Neutrophil (primary cell): ENCODE data around the gene MCRIP1.

Source experiments
- H3K27ac ChIP-seq: fragments of 200-600 bp; sonication (generic); 2 replicates; pipeline ENCODE4 v1.5.1; 2016; ENCODE audit warnings: mild to moderate bottlenecking, moderate library complexity
- H3K27me3 ChIP-seq: fragments of 200-600 bp; sonication (generic); 2 replicates; pipeline ENCODE4 v1.6.0; 2016; ENCODE audit warnings: mild to moderate bottlenecking
- H3K36me3 ChIP-seq: fragments of 200-600 bp; sonication (generic); 2 replicates; pipeline ENCODE4 v1.5.1; 2017
- H3K4me1 ChIP-seq, 2 experiments: fragments of 200-600 bp in 1 of 2; sonication (generic) in 1 of 2; 1 replicate in 1 of 2; 2 replicates in 1 of 2; pipeline versions ENCODE4 v1.5.1 to v1.6.1; 2013 to 2016; ENCODE audit warnings: low read depth in 1 of 2, low read length in 1 of 2, mild to moderate bottlenecking in 1 of 2, moderate library complexity in 1 of 2; ENCODE audit not compliant: control insufficient read depth in 1 of 2, insufficient read depth in 1 of 2
- H3K4me3 ChIP-seq, 2 experiments: fragments of 200-600 bp in 1 of 2; sonication (generic) in 1 of 2; 1 replicate in 1 of 2; 2 replicates in 1 of 2; pipeline ENCODE4 v1.5.1; 2013 to 2016; ENCODE audit warnings: low read depth in 1 of 2, low read length in 1 of 2, mild to moderate bottlenecking in 1 of 2, moderate library complexity in 1 of 2
- H3K9me3 ChIP-seq: fragments of 200-600 bp; sonication (generic); 2 replicates; pipeline ENCODE4 v1.5.1; 2016
- CTCF ChIP-seq: fragments of 200-600 bp; sonication (generic); IDR thresholded peaks from 2 replicates; pipeline ENCODE4 v1.5.1; 2016; ENCODE audit warnings: antibody characterized with exemption

MCRIP1 gene

GRCh38 chr17:81832608-81833159 lies 407 bp downstream of the MCRIP1 start:
- Histone ChIP-seq H3K27ac (peak overlapping the region; percentile 95), H3K9me3 (no peaks in the 10 kb centered on the region), H3K27me3 (no peaks in the 10 kb centered on the region), H3K36me3 (no peaks in the 10 kb centered on the region), H3K4me1 (peaks cover 44 to 49% of the 10 kb centered on the region in 2 experiments), H3K4me3 (peak overlapping the region; percentile 73 to 78)
- TF ChIP-seq CTCF = no peak

- peak overlapping the region; percentile 73 to 78 for H3K4me3 ChIP-seq
- no peaks in the 10 kb centered on the region for H3K27me3 ChIP-seq
- no peak for TF ChIP-seq CTCF
- peak overlapping the region; percentile 95 for H3K27ac ChIP-seq
- H3K9me3 ChIP-seq = no peaks in the 10 kb centered on the region
- H3K36me3 ChIP-seq = no peaks in the 10 kb centered on the region
- peaks cover 38 to 42% of the 10 kb centered on the region in 2 experiments for H3K4me1 ChIP-seq
Observed at GRCh38 chr17:81831957-81832607, 1.0 kb downstream of the MCRIP1 start.

GRCh38 chr17:81831563-81831956 lies 1.5 kb downstream of the MCRIP1 start:
- Histone ChIP-seq H3K27ac (peak overlapping the region; percentile 95), H3K4me1 (peaks cover 34 to 37% of the 10 kb centered on the region in 2 experiments), H3K4me3 (peak overlapping the region; percentile 73 to 78), H3K27me3 (no peaks in the 10 kb centered on the region), H3K9me3 (no peaks in the 10 kb centered on the region), H3K36me3 (no peaks in the 10 kb centered on the region)
- TF ChIP-seq CTCF = no peak

GRCh38 chr17:81829858-81830257 lies 3.2 kb downstream of the MCRIP1 start:
- Histone ChIP-seq H3K27ac (no peak overlapping the region), H3K4me1 (peaks cover 32 to 37% of the 10 kb centered on the region in 2 experiments), H3K4me3 (no peak overlapping the region)

GRCh38 chr17:81828656-81829055 lies 4.4 kb downstream of the MCRIP1 start:
- H3K27me3 ChIP-seq = no peaks in the 10 kb centered on the region
- no peaks in the 10 kb centered on the region for H3K9me3 ChIP-seq
- no peak overlapping the region for H3K4me3 ChIP-seq

More at GRCh38 chr17:81829858-81830257, 3.2 kb downstream of the MCRIP1 start:
- TF ChIP-seq CTCF = no peak
- no peaks in the 10 kb centered on the region for H3K36me3 ChIP-seq
- H3K9me3 ChIP-seq = no peaks in the 10 kb centered on the region
- no peaks in the 10 kb centered on the region for H3K27me3 ChIP-seq

More at GRCh38 chr17:81828656-81829055, 4.4 kb downstream of the MCRIP1 start:
- H3K36me3 ChIP-seq = peaks cover 9% of the 10 kb centered on the region
- no peak for TF ChIP-seq CTCF
- H3K4me1 ChIP-seq = peaks cover 28 to 30% of the 10 kb centered on the region in 2 experiments
- H3K27ac ChIP-seq = no peak overlapping the region
